HG02973 (cell line): ENCODE measurements around the gene HBZ.
"Not testable (repeated sequence)": the region's sequence is repeated elsewhere in the genome, so short reads cannot be mapped to it uniquely, and the experiment has no call there.

Experiments
- ATAC-seq: cut with Tn5 transposase; IDR thresholded peaks from one replicate; pipeline ENCODE4 v1.9.1; 2021; ENCODE audit warnings: moderate library complexity; ENCODE audit not compliant: unreplicated experiment

HBZ gene

DNA sequence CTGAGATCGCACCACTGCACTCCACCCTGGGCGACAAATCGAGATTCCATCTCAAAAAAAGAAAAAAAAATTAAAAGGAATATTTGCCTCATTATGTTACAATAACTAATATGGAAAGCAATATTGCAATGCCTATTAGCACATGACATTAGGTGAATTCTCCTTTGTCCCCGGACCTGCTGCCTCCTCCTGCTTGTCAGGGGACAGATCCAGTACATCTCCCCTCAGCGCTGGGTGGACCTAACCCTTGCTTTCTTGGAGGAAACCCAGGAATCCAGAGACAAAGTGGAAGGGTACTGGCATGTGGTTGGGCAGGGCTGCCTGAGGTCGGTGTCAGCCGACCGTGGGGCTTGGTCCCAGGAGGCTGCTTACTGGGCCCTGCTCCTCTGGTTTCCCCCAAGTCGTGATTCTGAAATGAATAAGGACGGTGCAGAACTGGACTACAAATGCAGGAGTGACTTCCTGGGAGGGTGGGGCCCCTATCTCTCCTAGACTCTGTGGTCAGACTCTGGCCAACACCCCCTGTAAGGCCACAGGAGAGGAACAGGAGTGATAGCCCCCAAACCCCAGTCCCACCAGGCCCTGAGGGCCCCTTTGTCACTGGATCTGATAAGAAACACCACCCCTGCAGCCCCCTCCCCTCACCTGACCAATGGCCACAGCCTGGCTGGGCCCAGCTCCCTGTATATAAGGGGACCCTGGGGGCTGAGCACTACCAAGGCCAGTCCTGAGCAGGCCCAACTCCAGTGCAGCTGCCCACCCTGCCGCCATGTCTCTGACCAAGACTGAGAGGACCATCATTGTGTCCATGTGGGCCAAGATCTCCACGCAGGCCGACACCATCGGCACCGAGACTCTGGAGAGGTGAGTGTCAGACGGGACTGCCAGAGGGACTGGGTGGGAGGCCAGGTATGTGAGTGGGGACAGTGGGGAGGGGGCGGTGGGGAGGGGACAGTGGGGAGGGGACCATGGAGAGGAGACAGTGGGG lies at the start of gene HBZ:
Gene HBZ (plus strand): TSS at position 504 of the 988 bp plus-strand sequence. CDS start 266 bp downstream, at position 770.
- no peak for ATAC-seq

- no peak for ATAC-seq
Observed at GRCh38 chr16:104355-104754, 48.1 kb upstream of the HBZ start.

DNA sequence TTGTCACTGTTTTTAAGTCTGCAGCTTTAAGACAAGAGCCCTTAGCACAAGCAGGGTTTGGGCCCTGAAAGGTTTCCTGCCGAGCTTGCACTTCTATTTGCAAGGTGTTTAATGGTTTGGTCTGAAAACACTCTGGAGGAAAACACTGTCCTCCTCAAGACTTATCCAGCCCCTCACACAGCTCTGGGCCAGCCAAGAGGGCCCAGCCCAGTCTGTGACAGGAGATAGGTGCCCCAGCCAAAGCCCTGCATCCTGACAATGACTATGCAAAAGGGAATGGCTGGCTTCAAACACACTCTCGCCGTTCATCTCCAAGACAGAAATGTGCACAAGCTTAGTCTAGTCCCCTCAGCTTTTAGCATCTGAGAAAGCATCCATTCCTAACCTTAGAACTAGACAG lies 47.5 kb upstream of the HBZ start:
- ATAC-seq = no peak

DNA sequence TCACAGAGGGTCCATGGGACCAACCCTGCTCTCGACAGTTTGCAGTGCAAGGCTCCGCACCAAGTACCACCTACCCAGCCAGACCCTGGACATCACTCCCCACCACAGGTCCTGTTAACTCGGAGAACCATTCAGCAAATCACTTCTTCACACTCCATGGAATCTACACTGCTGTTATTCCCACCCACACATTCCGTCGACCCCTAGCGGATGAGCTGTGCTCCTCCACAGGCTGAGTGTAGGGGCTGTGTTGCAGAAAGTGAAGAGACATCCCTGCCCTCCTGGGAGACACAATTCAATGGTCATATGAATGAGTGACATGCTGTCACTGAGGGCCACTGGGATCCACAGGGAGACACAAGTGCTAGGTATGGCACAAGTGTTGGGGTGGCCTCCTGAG lies 46.9 kb upstream of the HBZ start:
- no peak for ATAC-seq

DNA sequence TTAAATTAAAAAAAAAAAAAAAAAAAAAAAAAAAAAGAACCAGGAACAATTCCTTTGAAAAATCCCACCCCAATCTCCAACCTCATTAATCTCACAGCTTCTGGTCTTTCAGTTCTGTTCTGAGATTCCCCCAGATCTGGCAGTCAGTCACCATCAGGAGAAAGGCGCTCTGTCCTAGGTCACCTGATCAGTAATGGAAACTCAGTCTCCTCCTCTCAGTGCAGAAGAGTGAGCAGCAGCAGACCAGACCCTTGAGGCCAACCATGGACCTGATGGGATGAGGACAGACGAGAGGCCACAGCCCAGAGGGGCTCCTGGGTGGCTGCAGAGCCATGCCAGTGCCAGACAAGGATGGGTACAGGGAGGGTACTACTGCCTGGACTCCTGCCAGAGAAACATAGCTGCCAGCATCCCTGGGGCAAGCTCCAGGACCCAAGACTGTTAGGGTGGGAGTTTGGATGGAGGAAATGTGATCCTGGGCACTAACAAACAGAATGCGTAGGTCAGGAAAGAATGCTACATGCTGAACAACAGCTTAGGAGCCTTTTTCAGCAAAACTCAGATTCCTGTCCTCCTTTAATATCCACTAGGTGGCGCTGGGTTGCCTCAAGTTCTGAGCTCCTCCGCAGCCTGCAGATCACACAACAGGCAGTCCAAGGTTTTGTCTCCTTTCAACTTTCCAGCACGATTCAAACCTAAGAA lies 45.7 kb upstream of the HBZ start:
- no peak for ATAC-seq

- no peak for ATAC-seq
Observed at GRCh38 chr16:112153-112840, 40.1 kb upstream of the HBZ start.

GRCh38 chr16:114327-114726 lies 38.1 kb upstream of the HBZ start:
- ATAC-seq = no peak

DNA sequence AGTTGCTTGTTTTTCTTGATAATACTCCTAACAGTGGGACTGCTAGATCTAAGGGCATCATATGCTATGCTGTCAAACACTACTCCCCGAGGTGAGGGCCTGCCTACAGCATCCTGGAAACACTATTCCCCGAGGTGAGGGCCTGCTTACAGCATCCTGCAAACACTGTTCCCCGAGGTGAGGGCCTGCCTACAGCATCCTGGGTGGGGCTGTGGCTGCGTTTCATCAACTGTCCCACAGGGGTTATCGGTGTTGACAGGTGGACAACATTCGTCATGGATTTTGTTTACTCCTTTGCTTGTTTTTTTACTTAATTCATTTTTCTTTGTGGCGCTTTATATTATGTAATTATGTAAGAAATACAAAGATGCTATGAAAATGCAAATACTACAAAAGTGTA lies 36.4 kb upstream of the HBZ start:
- no peak for ATAC-seq

- ATAC-seq = no peak
Observed at GRCh38 chr16:117379-118365, 34.8 kb upstream of the HBZ start.

DNA sequence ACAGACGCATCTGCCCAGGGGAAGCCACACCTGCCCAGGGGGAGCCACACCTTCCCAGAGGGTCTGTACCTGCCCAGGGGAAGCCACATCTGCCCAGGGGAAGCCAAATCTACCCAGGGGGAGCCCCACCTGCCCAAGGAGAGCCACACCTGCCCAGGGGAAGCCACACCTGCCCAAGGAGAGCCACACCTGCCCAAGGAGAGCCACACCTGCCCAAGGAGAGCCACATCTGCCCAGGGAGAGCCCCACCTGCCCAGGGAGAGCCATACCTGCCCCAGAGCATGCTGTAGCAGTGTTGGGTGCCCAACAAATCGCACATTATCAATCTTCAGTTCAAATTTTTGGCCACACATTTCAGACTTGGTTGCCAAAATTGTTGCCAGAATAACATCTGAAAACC lies 33.6 kb upstream of the HBZ start:
- no peak for ATAC-seq

DNA sequence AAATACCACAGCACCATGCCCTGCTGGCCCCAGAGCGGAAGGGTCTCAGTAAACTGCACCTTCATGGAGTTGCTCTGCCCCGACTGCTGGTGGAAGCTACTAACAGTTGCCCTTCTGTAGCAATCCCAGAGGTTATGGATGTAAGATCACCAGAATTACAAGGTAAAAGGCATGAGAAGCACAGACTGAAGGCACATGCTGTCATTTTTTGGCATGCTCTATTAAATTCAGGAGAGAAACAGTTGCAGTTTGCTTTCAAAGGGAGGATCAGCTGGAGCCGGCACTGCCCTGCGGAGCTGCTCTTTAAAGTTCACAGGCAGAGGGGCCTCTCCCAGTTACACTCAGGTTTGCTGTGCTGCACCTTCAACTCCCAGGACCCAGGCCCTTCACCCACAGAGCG lies 33.1 kb upstream of the HBZ start:
- ATAC-seq = no peak

DNA sequence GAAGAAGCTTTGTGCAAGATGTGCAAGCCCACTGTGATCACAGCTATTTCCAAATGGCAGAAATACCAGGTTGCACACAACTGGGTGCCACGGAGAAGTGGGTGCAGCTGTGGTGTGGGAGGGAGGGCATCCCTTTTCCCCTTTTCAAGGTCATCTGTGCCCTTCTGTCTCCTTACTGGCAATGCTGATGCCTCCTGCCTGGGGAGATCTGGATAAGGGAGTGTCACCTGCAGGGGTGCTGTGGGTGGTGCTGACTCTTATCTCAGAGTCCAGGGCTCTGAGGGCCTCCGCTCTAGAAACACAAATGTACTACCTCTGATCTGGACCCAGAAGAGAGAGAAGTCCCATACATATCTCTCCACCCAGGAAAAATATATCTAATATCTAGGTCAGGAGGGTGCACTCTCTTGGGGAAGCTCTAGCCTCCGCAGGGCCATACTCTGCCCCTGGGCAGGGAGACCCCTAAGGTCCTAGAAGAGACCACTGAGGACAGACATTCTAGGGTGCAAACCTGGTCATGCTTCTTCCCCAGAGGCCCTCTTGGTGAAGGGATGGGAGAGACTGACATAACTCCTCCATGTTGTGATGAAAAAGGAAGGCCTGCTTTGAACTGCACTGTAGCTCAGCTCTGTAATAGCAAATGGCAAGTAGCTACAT lies 32.5 kb upstream of the HBZ start:
- no peak for ATAC-seq

- no peak for ATAC-seq
Observed at GRCh38 chr16:120756-121155, 31.7 kb upstream of the HBZ start.

- no peak for ATAC-seq
Observed at GRCh38 chr16:122361-122760, 30.1 kb upstream of the HBZ start.

DNA sequence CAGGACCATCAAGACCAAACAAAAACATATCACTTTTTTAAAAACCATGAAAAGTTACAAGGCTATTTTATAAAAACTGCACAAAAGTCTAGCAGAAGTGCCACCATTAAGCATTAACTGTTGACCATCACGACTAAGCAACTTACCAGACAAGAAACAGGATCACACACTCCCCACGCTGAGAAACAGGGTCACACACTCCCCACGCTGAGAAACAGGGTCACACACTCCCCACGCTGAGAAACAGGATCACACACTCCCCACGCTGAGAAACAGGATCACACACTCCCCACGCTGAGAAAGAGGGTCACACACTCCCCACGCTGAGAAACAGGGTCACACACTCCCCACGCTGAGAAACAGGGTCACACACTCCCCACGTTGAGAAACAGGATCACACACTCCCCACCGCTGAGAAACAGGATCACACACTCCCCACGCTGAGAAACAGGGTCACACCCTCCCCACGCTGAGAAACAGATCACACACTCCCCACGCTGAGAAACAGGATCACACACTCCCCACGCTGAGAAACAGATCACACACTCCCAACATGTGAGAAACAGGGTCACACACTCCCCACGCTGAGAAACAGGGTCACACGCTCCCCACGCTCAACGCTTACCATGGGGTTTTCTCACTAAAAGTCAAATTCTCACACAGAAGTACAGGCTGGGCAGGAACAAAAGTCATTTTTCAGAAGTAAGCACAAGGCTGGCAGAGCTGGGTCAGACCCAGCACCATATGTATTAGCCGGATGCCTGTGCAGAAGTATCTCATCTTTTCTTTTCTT lies 28.7 kb upstream of the HBZ start:
- not testable (repeated sequence) for ATAC-seq

- no peak for ATAC-seq
Observed at GRCh38 chr16:125011-125410, 27.4 kb upstream of the HBZ start.

- no peak for ATAC-seq
Observed at GRCh38 chr16:129075-129474, 23.4 kb upstream of the HBZ start.

DNA sequence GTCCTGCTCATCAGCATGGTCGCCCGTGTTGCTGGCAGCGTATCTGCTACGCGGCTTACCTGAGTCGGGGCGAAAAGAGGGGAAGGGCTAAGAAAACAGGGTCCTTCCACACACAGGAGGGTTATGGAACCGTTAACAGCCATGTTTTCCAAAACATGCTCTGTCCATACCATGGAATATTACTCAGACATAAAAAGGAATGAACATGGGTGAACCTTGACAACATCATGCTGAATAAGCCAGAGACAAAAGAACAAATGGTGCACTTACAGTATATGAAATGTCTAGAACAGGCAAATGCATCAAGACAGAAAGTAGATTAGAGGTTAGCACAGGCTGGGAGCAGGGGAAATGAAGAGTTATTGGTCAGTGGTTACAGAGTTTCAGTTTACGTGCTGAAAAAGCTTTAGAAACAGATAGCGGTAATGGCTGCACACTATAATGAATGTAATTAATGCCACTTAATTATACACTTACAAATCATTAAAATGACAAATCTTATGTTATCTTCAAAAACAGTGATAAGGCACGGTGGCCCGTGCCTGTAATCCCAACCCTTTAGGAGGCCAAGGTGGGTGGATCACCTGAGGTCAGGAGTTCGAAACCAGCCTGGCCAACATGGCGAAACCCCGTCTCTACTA lies 21.8 kb upstream of the HBZ start:
- ATAC-seq = no peak

GRCh38 chr16:132120-132519 lies 20.3 kb upstream of the HBZ start:
- no peak for ATAC-seq
